H9 (cell line): Measurements from ENCODE around the gene SLC8B1. TPM values are rescaled to one million over a fixed set of nuclear protein-coding genes. Genes with fewer than 3 reads are reported as not detected.

Experiments
- DNase-seq: peaks from one replicate; pipeline ENCODE4 v3.0.0-alpha.2; 2017
- H2AFZ ChIP-seq: one replicate; pipeline ENCODE4 v1.6.1; 2013; ENCODE audit warnings: mild to moderate bottlenecking, low read length, control low read depth, moderate library complexity
- H2AK5ac ChIP-seq: 2 replicates; pipeline ENCODE4 v1.6.1; 2013; ENCODE audit warnings: low read length, control low read depth, mixed read lengths; ENCODE audit not compliant: insufficient read length
- H2BK120ac ChIP-seq: one replicate; pipeline ENCODE4 v1.6.1; 2013; ENCODE audit warnings: low read depth, mild to moderate bottlenecking, low read length, control low read depth, inconsistent platforms; ENCODE audit not compliant: poor library complexity, severe bottlenecking
- H2BK12ac ChIP-seq: 2 replicates; pipeline ENCODE4 v1.6.1; 2013; ENCODE audit warnings: low read length, control low read depth, mixed read lengths, low read depth; ENCODE audit not compliant: insufficient read length
- H2BK15ac ChIP-seq: 2 replicates; pipeline ENCODE4 v1.6.1; 2013; ENCODE audit warnings: low read depth, low read length, control low read depth
- H2BK20ac ChIP-seq: one replicate; pipeline ENCODE4 v1.6.1; 2013; ENCODE audit warnings: low read depth, mild to moderate bottlenecking, low read length, control low read depth, inconsistent platforms; ENCODE audit not compliant: poor library complexity, severe bottlenecking
- H2BK5ac ChIP-seq: 2 replicates; pipeline ENCODE4 v1.6.1; 2013; ENCODE audit warnings: low read length, control low read depth, mixed read lengths; ENCODE audit not compliant: insufficient read length
- H3K14ac ChIP-seq: 2 replicates; pipeline ENCODE4 v1.6.1; 2013; ENCODE audit warnings: low read length, control low read depth; ENCODE audit not compliant: insufficient read depth
- H3K18ac ChIP-seq: 2 replicates; pipeline ENCODE4 v1.6.1; 2013; ENCODE audit warnings: low read depth, mild to moderate bottlenecking, mixed read lengths, low read length, control low read depth; ENCODE audit not compliant: insufficient read length
- H3K23ac ChIP-seq: 2 replicates; pipeline ENCODE4 v1.6.1; 2013; ENCODE audit warnings: low read length, control low read depth, mixed read lengths, low read depth; ENCODE audit not compliant: insufficient read length
- H3K23me2 ChIP-seq: 2 replicates; pipeline ENCODE4 v1.6.1; 2013; ENCODE audit warnings: low read depth, mild to moderate bottlenecking, mixed read lengths, low read length, control low read depth; ENCODE audit not compliant: insufficient read length, poor library complexity, severe bottlenecking
- H3K27ac ChIP-seq: 2 replicates; pipeline ENCODE4 v1.5.1; 2013; ENCODE audit warnings: low read length, control low read depth, mixed read lengths, low read depth; ENCODE audit not compliant: insufficient read length
- H3K27me3 ChIP-seq: 2 replicates; pipeline ENCODE4 v1.6.1; 2013; ENCODE audit warnings: low read length, control low read depth, inconsistent platforms; ENCODE audit not compliant: insufficient read depth
- H3K4ac ChIP-seq: 2 replicates; pipeline ENCODE4 v1.6.1; 2013; ENCODE audit warnings: low read depth, mild to moderate bottlenecking, control low read depth, inconsistent platforms, low read length, moderate library complexity
- H3K4me1 ChIP-seq: 2 replicates; pipeline ENCODE4 v1.6.1; 2013; ENCODE audit warnings: low read length, control low read depth, inconsistent platforms; ENCODE audit not compliant: insufficient read depth
- H3K4me2 ChIP-seq: 2 replicates; pipeline ENCODE4 v1.6.1; 2013; ENCODE audit warnings: low read length, control low read depth, mixed read lengths; ENCODE audit not compliant: insufficient read length, insufficient read depth
- H3K56ac ChIP-seq: 2 replicates; pipeline ENCODE4 v1.6.1; 2013; ENCODE audit warnings: low read depth, mild to moderate bottlenecking, mixed read lengths, low read length, control low read depth; ENCODE audit not compliant: insufficient read length
- H3K79me1 ChIP-seq: 2 replicates; pipeline ENCODE4 v1.6.1; 2013; ENCODE audit warnings: low read depth, mild to moderate bottlenecking, moderate library complexity, low read length, control low read depth, inconsistent platforms; ENCODE audit not compliant: insufficient read depth, poor library complexity, severe bottlenecking
- H3K79me2 ChIP-seq: 2 replicates; pipeline ENCODE4 v1.6.1; 2013; ENCODE audit warnings: low read length, control low read depth, inconsistent platforms; ENCODE audit not compliant: insufficient read depth
- H3K9ac ChIP-seq: 2 replicates; pipeline ENCODE4 v1.6.1; 2013; ENCODE audit warnings: low read length, control low read depth, mixed read lengths; ENCODE audit not compliant: insufficient read length; ENCODE audit errors: extremely low read depth
- H3K9me3 ChIP-seq: one replicate; pipeline ENCODE4 v1.6.1; 2013; ENCODE audit warnings: low read depth, low read length, inconsistent platforms; ENCODE audit not compliant: control insufficient read depth
- H3T11ph ChIP-seq: one replicate; pipeline ENCODE4 v1.6.1; 2013; ENCODE audit warnings: mild to moderate bottlenecking, low read length, control low read depth, inconsistent platforms
- H4K20me1 ChIP-seq: one replicate; pipeline ENCODE4 v1.6.1; 2013; ENCODE audit not compliant: control insufficient read depth, insufficient read length, insufficient read depth
- H4K5ac ChIP-seq: 2 replicates; pipeline ENCODE4 v1.6.1; 2013; ENCODE audit warnings: low read depth, mild to moderate bottlenecking, mixed read lengths, low read length, control low read depth; ENCODE audit not compliant: insufficient read length
- H4K8ac ChIP-seq: replicated peaks from 2 replicates; pipeline ENCODE4 v1.6.1; 2013; ENCODE audit warnings: low read length, control low read depth, mixed read lengths, low read depth; ENCODE audit not compliant: insufficient read length
- H4K91ac ChIP-seq: 2 replicates; pipeline ENCODE4 v1.6.1; 2013; ENCODE audit warnings: low read depth, mild to moderate bottlenecking, moderate library complexity, mixed read lengths, low read length, control low read depth; ENCODE audit not compliant: insufficient read length
- H3K27ac Mint-ChIP-seq, 3 experiments: 2 replicates in 2 of 3; 3 replicates in 1 of 3; pipeline ENCODE4 v1.8.0; 2020 to 2021; ENCODE audit warnings: mixed read lengths in 3 of 3, mild to moderate bottlenecking in 1 of 3, moderate library complexity in 1 of 3
- H3K27me3 Mint-ChIP-seq: 2 replicates; pipeline ENCODE4 v1.8.0; 2021; ENCODE audit warnings: low read depth, mild to moderate bottlenecking, moderate library complexity, mixed read lengths
- H3K36me3 Mint-ChIP-seq, 3 experiments: 2 replicates in 2 of 3; 3 replicates in 1 of 3; pipeline ENCODE4 v1.8.0; 2020 to 2021; ENCODE audit warnings: low read depth in 3 of 3, mixed read lengths in 3 of 3; ENCODE audit not compliant: insufficient read depth in 1 of 3
- H3K4me1 Mint-ChIP-seq, 2 experiments: 2 replicates each; pipeline ENCODE4 v1.8.0; 2020; ENCODE audit warnings: mixed read lengths in 2 of 2
- H3K4me3 Mint-ChIP-seq, 2 experiments: 2 replicates in 1 of 2; 3 replicates in 1 of 2; pipeline ENCODE4 v1.8.0; 2020 to 2021; ENCODE audit warnings: mild to moderate bottlenecking in 2 of 2, mixed read lengths in 2 of 2, moderate library complexity in 1 of 2
- H3K9me3 Mint-ChIP-seq, 2 experiments: 2 replicates in 1 of 2; 3 replicates in 1 of 2; pipeline ENCODE4 v1.8.0; 2020; ENCODE audit warnings: mild to moderate bottlenecking in 2 of 2, mixed read lengths in 2 of 2, moderate library complexity in 1 of 2
- total RNA-seq: library from RNA; stranded (reverse); gene quantifications from 2 replicates; pipeline ENCODE4 v1.2.1, GENCODE V29; 2021
- TF ChIP-seq, protein P1 (sequence below): fragments of 200-600 bp; sonication (generic); conservative IDR thresholded peaks from 3 replicates; pipeline ENCODE4 v1.8.0; 2021; ENCODE audit warnings: antibody characterized with exemption, mild to moderate bottlenecking

Gene SLC8B1
- total RNA-seq, 1 experiment from 2014 or later, result 10.4 TPM

GRCh38 chr12:113257564-113257963 lies 77.3 kb downstream of the SLC8B1 start:
- no peak overlapping the region for H3K4ac ChIP-seq
- H3T11ph ChIP-seq, result no peak overlapping the region
- no peaks in the 10 kb centered on the region; the same call in 1 of the 2 replicates for H3K79me2 ChIP-seq
- no peak overlapping the region for H3K4me2 ChIP-seq
- no peaks in the 10 kb centered on the region for H3K9me3 ChIP-seq
- H4K20me1 ChIP-seq, result no peaks in the 10 kb centered on the region
- H3K56ac ChIP-seq, result no peak overlapping the region
- peaks cover 13 to 16% of the 10 kb centered on the region in 2 experiments for H3K4me1 Mint-ChIP-seq
- no peak for DNase-seq
- H2BK15ac ChIP-seq, result no peak overlapping the region
- H3K23me2 ChIP-seq, result no peaks in the 10 kb centered on the region
- no peak overlapping the region for H3K27ac Mint-ChIP-seq
- no peak overlapping the region for H4K91ac ChIP-seq
- no peak overlapping the region for H4K5ac ChIP-seq
- no peak overlapping the region for H3K18ac ChIP-seq
- no peak overlapping the region for H3K23ac ChIP-seq
- H3K14ac ChIP-seq, result no peak overlapping the region
- H3K27me3 Mint-ChIP-seq, result no peaks in the 10 kb centered on the region; the same call in 1 of the 2 replicates
- H3K36me3 Mint-ChIP-seq, result peaks cover 0 to 6% (median 0%) of the 10 kb centered on the region in 3 experiments; a peak in 3 of 7 replicates
- no peaks in the 10 kb centered on the region for H3K9me3 Mint-ChIP-seq
- no peak overlapping the region for H2BK20ac ChIP-seq
- TF ChIP-seq, protein P1, sequence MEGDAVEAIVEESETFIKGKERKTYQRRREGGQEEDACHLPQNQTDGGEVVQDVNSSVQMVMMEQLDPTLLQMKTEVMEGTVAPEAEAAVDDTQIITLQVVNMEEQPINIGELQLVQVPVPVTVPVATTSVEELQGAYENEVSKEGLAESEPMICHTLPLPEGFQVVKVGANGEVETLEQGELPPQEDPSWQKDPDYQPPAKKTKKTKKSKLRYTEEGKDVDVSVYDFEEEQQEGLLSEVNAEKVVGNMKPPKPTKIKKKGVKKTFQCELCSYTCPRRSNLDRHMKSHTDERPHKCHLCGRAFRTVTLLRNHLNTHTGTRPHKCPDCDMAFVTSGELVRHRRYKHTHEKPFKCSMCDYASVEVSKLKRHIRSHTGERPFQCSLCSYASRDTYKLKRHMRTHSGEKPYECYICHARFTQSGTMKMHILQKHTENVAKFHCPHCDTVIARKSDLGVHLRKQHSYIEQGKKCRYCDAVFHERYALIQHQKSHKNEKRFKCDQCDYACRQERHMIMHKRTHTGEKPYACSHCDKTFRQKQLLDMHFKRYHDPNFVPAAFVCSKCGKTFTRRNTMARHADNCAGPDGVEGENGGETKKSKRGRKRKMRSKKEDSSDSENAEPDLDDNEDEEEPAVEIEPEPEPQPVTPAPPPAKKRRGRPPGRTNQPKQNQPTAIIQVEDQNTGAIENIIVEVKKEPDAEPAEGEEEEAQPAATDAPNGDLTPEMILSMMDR, result no peak
- peaks cover 4% of the 10 kb centered on the region; the same call in 1 of the 2 replicates for H3K4me1 ChIP-seq
- H2BK120ac ChIP-seq, result no peak overlapping the region
- H3K9ac ChIP-seq, result no peak overlapping the region
- H2AFZ ChIP-seq, result no peak overlapping the region
- no peaks in the 10 kb centered on the region for H3K79me1 ChIP-seq
- no peak overlapping the region for H2BK12ac ChIP-seq
- no peaks in the 10 kb centered on the region for H3K27me3 ChIP-seq
- no peak overlapping the region for H3K4me3 Mint-ChIP-seq
- no peak overlapping the region for H2AK5ac ChIP-seq
- no peak overlapping the region for H2BK5ac ChIP-seq
- H3K27ac ChIP-seq, result no peak overlapping the region
- no peak overlapping the region for H4K8ac ChIP-seq
